ENCODE measurements around the gene ARRDC1.

ARRDC1 gene

DNA sequence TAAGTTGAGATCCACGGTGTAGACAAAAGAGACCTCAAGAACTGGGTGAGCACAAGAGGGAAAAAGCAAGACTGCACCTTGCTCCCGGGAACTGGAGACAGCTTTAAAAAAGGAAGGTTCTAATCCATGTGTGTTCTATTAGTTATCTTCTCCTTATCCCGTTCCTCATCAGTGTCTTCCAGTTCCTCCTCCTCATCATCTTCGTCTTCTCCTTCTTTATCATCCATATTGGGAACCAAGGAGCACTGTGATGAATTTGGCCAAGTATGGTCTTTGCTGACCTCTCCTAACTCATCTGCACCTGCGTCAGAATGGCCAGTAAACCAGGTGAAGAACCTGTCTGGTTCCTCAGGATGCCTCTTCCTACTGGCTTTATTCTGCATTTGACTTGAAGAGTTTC is 35.4 kb downstream of the ARRDC1 start:
- DNase-seq, result no peak

DNA sequence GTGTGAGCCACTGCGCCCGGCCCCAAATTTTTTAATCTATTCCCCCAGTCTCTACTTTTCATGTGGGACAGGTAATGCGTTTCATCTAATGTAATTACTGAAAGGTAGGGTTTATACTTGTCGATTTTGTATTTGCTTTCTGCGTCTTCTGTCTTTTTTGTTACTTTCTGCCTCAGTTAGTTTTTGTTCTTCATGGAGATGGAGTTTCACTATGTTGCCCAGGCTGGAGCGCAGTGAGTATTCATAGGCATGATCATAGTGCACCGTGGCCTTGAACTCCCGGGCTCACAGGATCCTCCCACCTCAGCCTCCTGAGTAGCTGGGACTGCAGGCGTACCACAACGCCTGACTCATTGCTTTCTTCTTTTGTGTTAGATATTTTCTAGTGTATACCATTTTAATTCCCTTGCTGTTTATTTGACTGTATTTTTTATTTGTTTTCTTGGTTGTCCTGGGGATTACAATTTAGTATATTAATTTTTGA is 36.7 kb downstream of the ARRDC1 start:
- DNase-seq, result no peak

DNA sequence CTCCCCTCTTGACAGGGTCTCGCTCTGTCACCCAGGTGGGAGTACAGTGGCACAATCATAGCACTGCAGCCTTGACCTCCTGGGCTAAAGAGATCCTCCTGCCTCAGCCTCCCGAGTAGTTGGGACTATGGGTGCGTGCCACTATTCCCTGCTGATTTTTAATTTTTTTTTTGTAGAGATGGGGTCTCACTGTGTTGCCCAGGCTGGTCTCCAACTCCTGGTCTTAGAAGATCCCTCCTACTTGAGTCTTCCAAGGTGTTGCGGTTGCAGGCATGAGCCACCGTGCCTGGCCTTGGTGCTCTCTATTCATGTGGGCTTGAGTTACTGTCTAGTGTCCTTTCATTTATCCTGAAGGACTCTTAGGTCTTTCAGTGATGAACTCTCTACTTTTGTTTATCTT is 37.4 kb downstream of the ARRDC1 start:
- no peak for DNase-seq

DNA sequence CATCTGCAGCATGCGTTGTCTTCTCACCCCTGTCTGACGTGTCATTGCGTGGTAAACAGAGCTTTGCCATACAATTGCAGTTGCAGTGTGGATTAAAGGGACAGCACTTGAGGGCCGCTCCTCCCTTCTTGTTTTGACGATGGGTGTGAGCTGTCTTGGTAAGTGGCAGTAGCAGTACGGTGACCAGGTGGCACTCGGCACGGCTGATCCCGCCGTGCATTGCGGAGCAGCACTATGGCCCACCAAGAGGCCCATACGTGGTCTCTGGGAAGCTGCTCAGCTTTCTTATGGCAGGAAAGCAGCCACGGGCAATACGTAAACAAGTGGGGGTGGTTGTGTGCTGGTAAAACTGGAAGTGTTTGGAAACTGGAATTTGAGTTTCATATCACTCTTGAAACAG is 38.4 kb downstream of the ARRDC1 start:
- no peak for DNase-seq

DNA sequence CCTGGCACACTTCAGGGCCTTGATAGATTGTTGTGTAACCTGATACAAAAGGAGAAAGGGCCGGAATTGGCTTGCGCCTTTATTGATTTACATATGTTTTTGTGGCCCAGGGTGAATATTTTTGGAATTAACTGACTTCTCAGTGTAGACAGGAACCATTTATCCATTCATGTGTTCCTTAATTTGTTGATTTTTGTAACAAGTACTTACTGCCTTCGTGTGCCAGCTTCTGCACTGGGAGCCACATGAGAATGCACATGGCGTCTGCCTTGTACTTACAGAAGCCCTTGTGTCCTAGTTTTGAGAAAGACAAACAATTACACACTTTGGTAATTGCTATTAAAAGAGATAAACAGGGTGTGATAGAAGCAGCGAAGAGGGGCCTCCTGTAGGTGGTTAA is 39.7 kb downstream of the ARRDC1 start:
- DNase-seq, result no peak

DNA sequence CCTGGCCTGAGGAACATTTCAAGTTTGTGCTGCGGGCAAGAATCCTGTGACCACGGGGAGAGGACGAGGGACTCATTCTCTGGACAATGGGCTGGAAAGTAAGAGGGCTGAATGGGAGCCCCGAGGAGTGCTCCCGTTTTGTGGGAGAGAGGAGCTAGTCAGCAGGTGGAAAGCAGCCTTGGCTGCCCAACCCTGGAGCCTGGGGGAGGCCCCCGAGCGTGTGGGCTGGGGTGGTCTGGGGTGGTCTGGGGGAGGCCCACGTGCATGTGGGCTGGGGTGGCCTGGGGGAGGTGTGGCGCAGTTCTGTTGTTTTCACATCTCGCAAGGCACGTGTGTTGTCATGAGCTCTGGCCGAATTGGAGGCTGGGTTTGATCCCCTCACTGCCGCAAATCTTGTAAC is 40.9 kb downstream of the ARRDC1 start:
- no peak for DNase-seq

DNA sequence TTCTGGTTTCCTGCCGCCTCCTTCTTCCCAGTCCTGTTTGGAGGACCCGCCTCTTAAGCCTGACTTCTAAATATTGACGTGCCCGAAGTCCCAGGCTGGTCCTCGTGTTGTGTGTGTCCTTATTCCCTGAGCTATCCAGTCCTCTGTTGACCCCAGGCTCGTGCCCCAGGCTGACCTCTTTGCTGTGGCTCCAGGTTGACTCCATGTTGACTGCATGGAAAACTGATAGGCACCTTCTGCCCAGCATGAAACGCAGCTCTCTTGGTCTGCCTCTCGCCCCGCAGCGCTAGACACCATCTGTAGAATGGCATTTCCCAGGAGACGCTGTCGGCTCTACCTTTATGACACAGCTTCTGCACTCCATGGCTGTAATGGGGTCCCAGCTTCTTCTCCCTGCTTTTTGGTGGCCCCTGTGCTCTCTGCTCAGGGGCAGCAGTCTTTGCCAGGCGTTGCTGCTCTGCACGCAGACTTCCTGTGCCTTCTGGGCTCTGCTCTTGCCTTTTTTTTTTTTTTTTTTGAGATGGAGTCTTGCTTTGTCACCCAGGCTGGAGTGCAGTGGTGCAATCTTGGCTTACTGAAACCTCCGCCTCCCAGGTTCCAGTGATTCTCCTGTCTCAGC is 41.7 kb downstream of the ARRDC1 start:
- no peak for DNase-seq

DNA sequence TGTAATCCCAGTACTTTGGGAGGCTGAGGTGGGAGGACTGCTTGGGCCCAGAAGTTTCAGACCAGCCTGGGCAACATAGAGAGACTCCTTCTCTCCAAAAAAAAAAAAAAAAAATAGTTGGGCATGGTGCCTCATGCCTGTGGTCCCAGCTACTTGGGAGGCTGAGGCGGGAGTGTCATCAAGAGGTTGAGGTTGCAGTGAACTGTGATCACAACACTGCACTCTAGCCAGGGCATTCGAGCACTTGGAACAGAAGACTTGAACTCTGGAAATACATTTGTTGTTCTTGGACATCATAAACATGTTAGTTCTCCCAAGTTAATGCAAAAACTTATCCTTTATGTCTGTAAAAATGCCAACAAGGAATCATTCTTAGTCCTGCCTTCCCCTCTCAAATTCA is 42.9 kb downstream of the ARRDC1 start:
- DNase-seq, result no peak

DNA sequence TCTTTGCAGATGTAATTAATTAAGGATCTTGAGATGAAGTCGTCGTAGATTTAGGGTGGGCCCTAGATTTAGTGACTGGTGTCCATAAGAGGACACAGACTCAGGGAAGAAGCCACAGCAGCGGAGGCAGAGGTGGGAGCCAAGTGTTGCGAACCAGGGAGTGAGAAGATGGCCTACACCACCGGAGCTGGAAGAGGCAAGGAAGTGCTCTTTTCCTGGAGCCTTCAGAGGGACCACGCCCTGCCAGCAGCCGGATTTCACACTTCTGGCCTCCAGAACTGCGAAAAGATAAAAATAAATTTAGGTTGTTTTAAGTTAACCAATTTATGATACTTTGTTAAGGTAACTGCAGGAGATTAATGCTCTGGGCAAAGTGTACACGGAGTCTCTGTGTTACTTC is 44.1 kb downstream of the ARRDC1 start:
- no peak for DNase-seq

DNA sequence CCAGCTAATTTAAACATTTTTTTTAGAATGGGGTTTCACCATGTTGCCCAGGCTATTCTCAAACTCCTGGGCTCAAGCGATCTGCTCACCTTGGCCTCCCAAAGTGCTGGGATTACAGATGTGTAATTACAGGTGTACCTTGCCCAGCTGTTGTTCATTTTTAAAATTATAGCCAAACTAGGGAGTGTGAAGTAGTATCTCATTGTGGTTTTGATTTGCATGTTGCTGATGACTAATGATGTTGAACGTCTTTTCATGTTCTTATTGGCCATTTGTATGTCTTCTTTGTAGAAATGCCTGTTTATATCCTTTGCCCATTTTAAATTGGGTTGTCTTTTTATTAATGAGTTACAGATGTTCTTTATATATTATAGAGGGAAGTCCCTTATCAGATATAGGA is 44.8 kb downstream of the ARRDC1 start:
- no peak for DNase-seq

DNA sequence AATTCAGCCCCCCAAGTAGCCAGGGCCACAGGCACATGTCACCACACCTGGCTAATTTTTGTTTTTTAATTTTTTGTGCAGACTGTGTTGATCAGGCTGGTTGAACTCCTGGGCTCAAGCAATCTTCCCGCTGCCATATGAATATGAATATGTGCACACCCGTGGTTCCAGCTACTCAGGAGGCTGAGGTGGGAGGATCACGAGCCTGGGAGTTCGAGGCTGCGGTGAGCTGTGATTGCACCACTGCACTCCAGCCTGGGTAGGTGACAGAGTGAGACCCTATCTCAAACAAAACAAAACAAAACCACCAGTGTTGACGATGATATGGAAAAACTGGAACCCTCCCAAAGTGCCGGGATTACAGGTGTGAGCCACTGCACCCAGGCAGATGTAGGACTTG is 45.3 kb downstream of the ARRDC1 start:
- DNase-seq, result no peak

DNA sequence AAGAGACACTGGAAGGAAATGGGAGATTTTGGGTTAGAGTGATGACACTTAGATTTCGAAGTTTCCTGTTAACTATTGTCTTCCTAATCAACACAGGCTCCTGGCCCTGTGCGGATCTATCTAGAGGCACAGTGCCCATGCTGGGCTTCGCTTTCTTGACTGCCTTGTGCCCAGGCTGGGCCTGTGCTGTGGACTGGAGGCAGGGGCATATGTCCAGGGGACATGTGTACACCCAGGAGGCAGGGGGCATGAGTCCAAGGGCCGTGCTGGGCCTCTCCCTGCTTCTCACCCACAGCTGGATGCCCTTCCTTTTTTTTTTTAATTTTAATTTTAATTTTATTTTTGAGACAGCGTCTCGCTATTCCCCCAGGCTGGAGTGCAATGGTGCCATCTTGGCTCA is 50.9 kb downstream of the ARRDC1 start:
- DNase-seq, result no peak

DNA sequence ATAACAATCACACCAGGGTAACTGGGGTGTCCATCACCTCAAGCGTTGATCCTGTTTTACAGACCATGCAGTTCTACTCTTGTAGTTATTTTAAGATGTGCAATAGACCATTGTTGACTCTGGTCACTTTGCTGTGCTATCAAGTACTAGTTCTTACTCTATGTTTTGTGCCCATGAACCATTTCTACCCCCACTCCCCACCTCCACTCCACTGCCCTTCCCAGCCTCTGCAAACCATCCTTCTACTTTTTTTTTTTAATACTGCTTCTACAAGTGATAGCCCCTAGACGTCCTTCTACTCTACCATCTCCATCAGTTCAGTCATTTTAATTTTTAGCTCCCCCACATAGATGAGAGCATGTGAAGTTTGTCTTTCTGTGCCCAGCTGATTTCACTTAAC is 52.1 kb downstream of the ARRDC1 start:
- DNase-seq, result no peak

DNA sequence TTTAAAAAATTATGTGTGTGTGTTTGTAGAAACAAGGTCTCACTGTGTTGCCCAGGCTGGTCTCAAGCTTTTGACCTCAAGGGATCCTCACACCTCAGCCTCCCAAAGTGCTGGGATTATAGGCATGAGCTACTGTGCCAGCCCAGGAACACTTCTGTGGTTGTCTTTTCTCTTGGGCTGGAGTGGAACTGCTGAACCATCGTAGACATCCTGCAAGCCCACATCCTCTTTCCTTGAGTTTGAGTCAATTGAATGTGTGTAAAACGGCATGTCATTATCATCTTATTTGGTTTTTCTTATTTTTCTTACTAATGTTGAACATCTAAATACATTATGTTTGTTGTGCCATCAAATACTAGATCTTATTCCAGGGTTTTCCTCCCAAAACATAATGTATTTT is 53.3 kb downstream of the ARRDC1 start:
- no peak for DNase-seq

DNA sequence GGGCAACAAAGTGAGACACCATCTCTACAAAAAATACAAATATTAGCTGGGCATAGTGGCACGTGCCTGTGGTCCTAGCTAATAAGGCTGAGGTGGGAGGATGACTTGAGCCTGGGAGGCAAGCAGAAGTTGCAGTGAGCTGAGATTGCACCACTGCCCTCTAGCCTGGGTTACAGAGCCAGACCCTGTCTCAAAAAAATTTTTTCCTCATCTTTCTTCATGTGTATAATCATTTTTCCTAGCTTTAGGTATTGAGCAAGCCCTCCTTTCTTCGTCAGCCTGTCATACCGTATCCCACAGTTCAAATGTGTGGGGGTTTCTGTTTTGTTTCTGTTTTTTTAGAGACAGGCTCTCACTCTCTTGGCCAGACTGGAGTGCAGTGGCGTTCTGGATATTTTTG is 54.7 kb downstream of the ARRDC1 start:
- no peak for DNase-seq

DNA sequence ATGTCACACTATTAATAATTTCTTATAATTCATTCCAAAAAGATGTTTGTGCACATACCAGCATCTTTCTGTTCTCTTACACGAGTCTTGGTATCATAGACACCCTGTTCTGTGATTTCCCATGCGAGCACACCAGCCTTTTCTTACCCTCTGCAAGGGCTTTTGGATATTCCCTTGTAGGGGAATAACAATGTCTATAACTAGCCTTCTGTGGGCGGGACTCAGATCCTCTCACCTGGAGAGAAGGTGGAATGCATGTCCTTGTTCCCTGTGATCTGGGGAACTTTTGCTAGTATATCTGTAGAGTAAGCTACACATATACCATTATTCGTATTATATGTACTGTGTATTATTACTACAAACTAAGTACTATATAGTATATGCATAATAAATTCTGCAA is 58.1 kb downstream of the ARRDC1 start:
- DNase-seq, result no peak

DNA sequence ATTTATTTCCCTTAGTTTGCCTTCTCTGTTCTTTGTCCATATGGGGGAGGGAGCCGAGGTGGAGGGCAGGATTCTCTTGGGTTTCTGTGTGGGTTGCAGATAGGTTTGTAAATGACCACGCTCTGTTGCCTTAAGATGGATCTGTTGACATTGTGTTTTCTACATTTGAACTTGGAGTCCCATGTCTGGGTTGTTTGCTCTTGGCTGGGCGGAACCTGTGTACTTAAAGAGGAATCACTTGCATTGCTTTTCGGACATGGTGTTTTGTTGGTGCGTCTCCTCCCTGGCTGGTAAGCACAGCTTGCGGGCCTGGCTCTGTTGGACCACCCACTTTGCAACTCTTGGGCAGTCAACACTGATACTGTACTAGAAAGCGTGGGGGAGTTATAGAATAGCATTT is 59.2 kb downstream of the ARRDC1 start:
- DNase-seq, result no peak
